K562 (cell line): ENCODE data around the gene IL15RA. TPM values are rescaled to one million over a fixed set of nuclear protein-coding genes. Genes with fewer than 3 reads are reported as not detected.

ENCODE experiments used
- C11orf30 ChIP-seq: fragments of 450-650 bp; IDR thresholded peaks from 2 replicates; pipeline ENCODE4 v1.6.1; 2016; ENCODE audit warnings: low read depth, mild to moderate bottlenecking
- CEBPG ChIP-seq, 3 experiments: fragments of 200-800 bp in 1 of 3; sonication (Bioruptor generic) in 1 of 3; sonication (generic) in 1 of 3; formaldehyde crosslinking in 1 of 3; IDR thresholded peaks in 2 of 3; conservative IDR thresholded peaks in 1 of 3; 2 replicates each; pipeline versions ENCODE4 v1.6.1 to v1.8.0; 2016 to 2022; ENCODE audit warnings: missing compliant biosample characterization in 2 of 3, missing genetic modification characterization in 2 of 3, mild to moderate bottlenecking in 1 of 3, missing genetic modification reagents in 1 of 3
- CREB1 ChIP-seq, 2 experiments: sonication (generic) in 1 of 2; formaldehyde crosslinking in 1 of 2; IDR thresholded peaks; 2 replicates each; pipeline versions ENCODE4 v1.6.1 to v1.8.0; 2012 to 2022; ENCODE audit warnings: inconsistent platforms in 1 of 2, mild to moderate bottlenecking in 1 of 2, missing genetic modification reagents in 1 of 2, moderate library complexity in 1 of 2
- EP400 ChIP-seq: fragments of 450-650 bp; IDR thresholded peaks from 2 replicates; pipeline ENCODE4 v1.6.1; 2017; ENCODE audit warnings: antibody characterized with exemption, mild to moderate bottlenecking, moderate library complexity
- SMARCE1 ChIP-seq: fragments of 450-650 bp; IDR thresholded peaks from 2 replicates; pipeline ENCODE4 v1.7.1; 2016; ENCODE audit warnings: mild to moderate bottlenecking
- SNRNP70 ChIP-seq: fragments of 200-400 bp; formaldehyde crosslinking; optimal IDR thresholded peaks from 2 replicates; pipeline ENCODE3; 2017; ENCODE audit warnings: low read depth, low read length
- ZNF12 ChIP-seq: sonication (generic); formaldehyde crosslinking; IDR thresholded peaks from 2 replicates; pipeline ENCODE4 v1.4.0; 2020; ENCODE audit warnings: mild to moderate bottlenecking, missing genetic modification reagents
- ZNF668 ChIP-seq: fragments of 250-450 bp; sonication (Bioruptor Pico); IDR thresholded peaks from 2 replicates; pipeline ENCODE4 v1.8.0; 2022; ENCODE audit warnings: mild to moderate bottlenecking, inconsistent platforms
- ZNF764 ChIP-seq: fragments of 250-450 bp; sonication (Bioruptor Pico); IDR thresholded peaks from 2 replicates; pipeline ENCODE4 v1.4.0; 2020; ENCODE audit warnings: low read depth, mild to moderate bottlenecking, moderate library complexity
- polyA plus RNA-seq, 8 experiments: library from polyadenylated mRNA; depleted of rRNA in 4 of 8; stranded (reverse) in 5 of 8; unstranded in 3 of 8; fragments of >200 nt; fragmentation: Nextera tagmentation in 2 of 8; fragmentation: Illumina TruSeq in 1 of 8; extraction: Ambion mirVana in 2 of 8; extraction: Trizol in 1 of 8; gene quantifications; 2 replicates each; pipeline versions ENCODE4 v1.2.1 to v1.2.3, GENCODE V29; 2011 to 2014; ENCODE audit warnings: inconsistent platforms in 1 of 8, missing spikeins in 1 of 8
- total RNA-seq, 7 experiments: library from RNA; depleted of rRNA in 6 of 7; stranded (reverse); fragments of >200 nt in 6 of 7; fragmentation: Illumina TruSeq in 2 of 7; extraction: Trizol in 2 of 7; gene quantifications; 2 replicates each; pipeline versions ENCODE4 v1.2.1 to v1.2.3, GENCODE V29; 2011 to 2021; ENCODE audit warnings: low replicate concordance in 1 of 7
- TF ChIP-seq, protein P1 (sequence below): fragments of 450-650 bp; IDR thresholded peaks from 2 replicates; pipeline ENCODE4 v1.6.1; 2018; ENCODE audit not compliant: partially characterized antibody
- TF ChIP-seq, protein P2 (sequence below): sonication (generic); formaldehyde crosslinking; IDR thresholded peaks from 2 replicates; pipeline ENCODE4 v1.8.0; 2022; ENCODE audit warnings: mild to moderate bottlenecking, missing genetic modification reagents
- TF ChIP-seq, protein P3 (sequence below): fragments of 450-650 bp; IDR thresholded peaks from 2 replicates; pipeline ENCODE4 v1.6.1; 2016
- TF ChIP-seq, protein P4 (sequence below): fragments of 450-650 bp; formaldehyde crosslinking; IDR thresholded peaks from 2 replicates; pipeline ENCODE4 v1.4.0; 2020; ENCODE audit warnings: mild to moderate bottlenecking
- TF ChIP-seq, protein P5 (sequence below): fragments of 250-450 bp; sonication (Bioruptor Pico); IDR thresholded peaks from 2 replicates; pipeline ENCODE4 v1.4.0; 2020

The IL15RA gene
- total and polyA plus RNA-seq, 9 of the 15 experiments (the other 6 are each of a cell fraction or from before 2014, with no cell fraction given) = 1.2 to 11.7 (median 8.0) TPM

DNA sequence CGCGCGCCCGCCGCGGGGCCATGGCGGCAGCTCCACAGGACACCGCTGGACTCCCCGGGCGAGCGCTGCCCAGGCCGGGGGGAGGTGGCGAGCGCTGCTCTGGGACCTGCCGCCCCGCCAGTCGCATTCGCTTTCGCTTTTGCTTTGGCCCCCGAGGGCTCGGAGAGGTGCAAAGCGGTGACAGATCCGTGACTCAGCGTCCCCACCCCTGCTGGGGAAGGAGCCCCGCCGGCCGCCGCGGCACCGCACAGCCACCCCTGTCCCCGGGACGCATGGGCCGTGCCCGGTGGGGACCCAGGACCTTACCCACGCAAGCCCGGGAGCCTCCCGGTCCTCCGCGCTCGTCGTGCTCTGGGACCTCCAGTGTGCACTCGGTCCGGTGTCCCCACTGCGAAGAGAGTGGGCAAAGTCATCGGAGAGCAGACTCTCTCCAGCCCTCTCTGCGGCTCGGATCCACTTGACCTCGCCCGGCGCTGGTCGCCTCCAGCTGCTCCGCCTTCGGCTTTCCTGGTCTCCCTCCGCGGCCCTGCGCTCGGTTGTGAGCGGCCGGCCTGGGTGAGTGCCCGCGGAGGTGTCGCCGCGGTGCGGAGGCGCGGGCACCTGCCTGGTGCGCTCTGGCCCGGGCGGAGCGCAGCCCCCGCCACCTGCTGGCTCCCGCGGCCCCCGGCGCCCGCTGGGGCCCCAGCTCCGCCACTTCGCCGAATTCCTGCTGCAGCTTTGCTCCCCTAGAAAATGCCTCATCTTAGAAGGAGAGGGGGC, at the start of gene IL15RA (continued):
- TF ChIP-seq, protein P1, sequence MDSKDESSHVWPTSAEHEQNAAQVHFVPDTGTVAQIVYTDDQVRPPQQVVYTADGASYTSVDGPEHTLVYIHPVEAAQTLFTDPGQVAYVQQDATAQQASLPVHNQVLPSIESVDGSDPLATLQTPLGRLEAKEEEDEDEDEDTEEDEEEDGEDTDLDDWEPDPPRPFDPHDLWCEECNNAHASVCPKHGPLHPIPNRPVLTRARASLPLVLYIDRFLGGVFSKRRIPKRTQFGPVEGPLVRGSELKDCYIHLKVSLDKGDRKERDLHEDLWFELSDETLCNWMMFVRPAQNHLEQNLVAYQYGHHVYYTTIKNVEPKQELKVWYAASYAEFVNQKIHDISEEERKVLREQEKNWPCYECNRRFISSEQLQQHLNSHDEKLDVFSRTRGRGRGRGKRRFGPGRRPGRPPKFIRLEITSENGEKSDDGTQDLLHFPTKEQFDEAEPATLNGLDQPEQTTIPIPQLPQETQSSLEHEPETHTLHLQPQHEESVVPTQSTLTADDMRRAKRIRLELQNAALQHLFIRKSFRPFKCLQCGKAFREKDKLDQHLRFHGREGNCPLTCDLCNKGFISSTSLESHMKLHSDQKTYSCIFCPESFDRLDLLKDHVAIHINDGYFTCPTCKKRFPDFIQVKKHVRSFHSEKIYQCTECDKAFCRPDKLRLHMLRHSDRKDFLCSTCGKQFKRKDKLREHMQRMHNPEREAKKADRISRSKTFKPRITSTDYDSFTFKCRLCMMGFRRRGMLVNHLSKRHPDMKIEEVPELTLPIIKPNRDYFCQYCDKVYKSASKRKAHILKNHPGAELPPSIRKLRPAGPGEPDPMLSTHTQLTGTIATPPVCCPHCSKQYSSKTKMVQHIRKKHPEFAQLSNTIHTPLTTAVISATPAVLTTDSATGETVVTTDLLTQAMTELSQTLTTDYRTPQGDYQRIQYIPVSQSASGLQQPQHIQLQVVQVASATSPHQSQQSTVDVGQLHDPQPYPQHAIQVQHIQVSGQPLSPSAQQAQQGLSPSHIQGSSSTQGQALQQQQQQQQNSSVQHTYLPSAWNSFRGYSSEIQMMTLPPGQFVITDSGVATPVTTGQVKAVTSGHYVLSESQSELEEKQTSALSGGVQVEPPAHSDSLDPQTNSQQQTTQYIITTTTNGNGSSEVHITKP = peak; percentile 86
- no peak for TF ChIP-seq ZNF12 (CRISPR knock-in tag)
- no peak; the same call in 1 of the 2 replicates for TF ChIP-seq CREB1 (IDR thresholded peaks at IDR 0.05)
- peak; percentile 30; the same call in 1 of the 2 replicates for TF ChIP-seq CREB1 (CRISPR knock-in tag; IDR thresholded peaks at IDR 0.05)
- TF ChIP-seq, protein P2, sequence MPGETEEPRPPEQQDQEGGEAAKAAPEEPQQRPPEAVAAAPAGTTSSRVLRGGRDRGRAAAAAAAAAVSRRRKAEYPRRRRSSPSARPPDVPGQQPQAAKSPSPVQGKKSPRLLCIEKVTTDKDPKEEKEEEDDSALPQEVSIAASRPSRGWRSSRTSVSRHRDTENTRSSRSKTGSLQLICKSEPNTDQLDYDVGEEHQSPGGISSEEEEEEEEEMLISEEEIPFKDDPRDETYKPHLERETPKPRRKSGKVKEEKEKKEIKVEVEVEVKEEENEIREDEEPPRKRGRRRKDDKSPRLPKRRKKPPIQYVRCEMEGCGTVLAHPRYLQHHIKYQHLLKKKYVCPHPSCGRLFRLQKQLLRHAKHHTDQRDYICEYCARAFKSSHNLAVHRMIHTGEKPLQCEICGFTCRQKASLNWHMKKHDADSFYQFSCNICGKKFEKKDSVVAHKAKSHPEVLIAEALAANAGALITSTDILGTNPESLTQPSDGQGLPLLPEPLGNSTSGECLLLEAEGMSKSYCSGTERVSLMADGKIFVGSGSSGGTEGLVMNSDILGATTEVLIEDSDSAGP (CRISPR knock-in tag) = no peak
- TF ChIP-seq SNRNP70 = no peak
- TF ChIP-seq, protein P3, sequence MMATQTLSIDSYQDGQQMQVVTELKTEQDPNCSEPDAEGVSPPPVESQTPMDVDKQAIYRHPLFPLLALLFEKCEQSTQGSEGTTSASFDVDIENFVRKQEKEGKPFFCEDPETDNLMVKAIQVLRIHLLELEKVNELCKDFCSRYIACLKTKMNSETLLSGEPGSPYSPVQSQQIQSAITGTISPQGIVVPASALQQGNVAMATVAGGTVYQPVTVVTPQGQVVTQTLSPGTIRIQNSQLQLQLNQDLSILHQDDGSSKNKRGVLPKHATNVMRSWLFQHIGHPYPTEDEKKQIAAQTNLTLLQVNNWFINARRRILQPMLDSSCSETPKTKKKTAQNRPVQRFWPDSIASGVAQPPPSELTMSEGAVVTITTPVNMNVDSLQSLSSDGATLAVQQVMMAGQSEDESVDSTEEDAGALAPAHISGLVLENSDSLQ = 0 out of 2 replicates have a peak, but pooled peaks have one; percentile 33
- TF ChIP-seq ZNF764 (CRISPR knock-in tag) = no peak
- TF ChIP-seq ZNF668 = no peak
- no peak for TF ChIP-seq CEBPG (CRISPR knock-in tag; IDR thresholded peaks at IDR 0.05)
- no peak for TF ChIP-seq CEBPG (tag; conservative IDR thresholded peaks at IDR 0.05 in 1 of 2, IDR thresholded peaks at IDR 0.05 in 1 of 2)
- TF ChIP-seq C11orf30 = peak; percentile 86
- TF ChIP-seq EP400 = no peak
- TF ChIP-seq, protein P4, sequence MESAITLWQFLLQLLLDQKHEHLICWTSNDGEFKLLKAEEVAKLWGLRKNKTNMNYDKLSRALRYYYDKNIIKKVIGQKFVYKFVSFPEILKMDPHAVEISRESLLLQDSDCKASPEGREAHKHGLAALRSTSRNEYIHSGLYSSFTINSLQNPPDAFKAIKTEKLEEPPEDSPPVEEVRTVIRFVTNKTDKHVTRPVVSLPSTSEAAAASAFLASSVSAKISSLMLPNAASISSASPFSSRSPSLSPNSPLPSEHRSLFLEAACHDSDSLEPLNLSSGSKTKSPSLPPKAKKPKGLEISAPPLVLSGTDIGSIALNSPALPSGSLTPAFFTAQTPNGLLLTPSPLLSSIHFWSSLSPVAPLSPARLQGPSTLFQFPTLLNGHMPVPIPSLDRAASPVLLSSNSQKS (CRISPR knock-in tag) = no peak
- TF ChIP-seq, protein P5, sequence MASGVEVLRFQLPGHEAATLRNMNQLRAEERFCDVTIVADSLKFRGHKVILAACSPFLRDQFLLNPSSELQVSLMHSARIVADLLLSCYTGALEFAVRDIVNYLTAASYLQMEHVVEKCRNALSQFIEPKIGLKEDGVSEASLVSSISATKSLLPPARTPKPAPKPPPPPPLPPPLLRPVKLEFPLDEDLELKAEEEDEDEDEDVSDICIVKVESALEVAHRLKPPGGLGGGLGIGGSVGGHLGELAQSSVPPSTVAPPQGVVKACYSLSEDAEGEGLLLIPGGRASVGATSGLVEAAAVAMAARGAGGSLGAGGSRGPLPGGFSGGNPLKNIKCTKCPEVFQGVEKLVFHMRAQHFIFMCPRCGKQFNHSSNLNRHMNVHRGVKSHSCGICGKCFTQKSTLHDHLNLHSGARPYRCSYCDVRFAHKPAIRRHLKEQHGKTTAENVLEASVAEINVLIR (CRISPR knock-in tag) = no peak
- peak; percentile 71; the same call in 1 of the 2 replicates for TF ChIP-seq SMARCE1
